Keratinocyte (primary cell): ENCODE data around the gene CPSF2.

Source experiments
- CTCF ChIP-seq, 3 experiments: IDR thresholded peaks in 1 of 3; conservative IDR thresholded peaks in 1 of 3; optimal IDR thresholded peaks in 1 of 3; 2 replicates in 2 of 3; 3 replicates in 1 of 3; pipeline versions ENCODE3 to v1.5.1; 2011; ENCODE audit warnings: low read length in 3 of 3, mild to moderate bottlenecking in 3 of 3, moderate library complexity in 2 of 3, control low read depth in 1 of 3, inconsistent platforms in 1 of 3; ENCODE audit not compliant: insufficient read depth in 2 of 3; ENCODE audit errors: extremely low read depth in 1 of 3
- EZH2 ChIP-seq: IDR thresholded peaks from one replicate; pipeline ENCODE4 v1.6.1; 2012; ENCODE audit warnings: inconsistent platforms, mild to moderate bottlenecking, low read length, moderate library complexity

- TF ChIP-seq CTCF (optimal IDR thresholded peaks at IDR 0.05 in 1 of 3, IDR thresholded peaks at IDR 0.05 in 1 of 3, conservative IDR thresholded peaks at IDR 0.05 in 1 of 3; ENCODE audit: extremely low read depth in 1 of 3, insufficient read depth in 2 of 3, low read length in 3 of 3), result no peak
- TF ChIP-seq EZH2, result no peak
Measured at GRCh38 chr14:92122351-92122677, 545 bp downstream of the CPSF2 start.
